NCI-H146 (cell line): ENCODE data around the gene MICAL3.

Experiments used
- DNase-seq: peaks from one replicate; lab custom pipeline; 2025; lab: John Stamatoyannopoulos, UW

The MICAL3 gene

GRCh38 chr22:17794726-17795542 is 229.4 kb downstream of the MICAL3 start:
- no peak for DNase-seq

GRCh38 chr22:17792854-17793434 is 231.4 kb downstream of the MICAL3 start:
- DNase-seq: no peak

GRCh38 chr22:17792299-17792698 is 232.1 kb downstream of the MICAL3 start:
- DNase-seq: no peak

GRCh38 chr22:17791196-17791595 is 233.2 kb downstream of the MICAL3 start:
- DNase-seq: no peak

GRCh38 chr22:17789379-17790200 is 234.8 kb downstream of the MICAL3 start:
- no peak for DNase-seq

- DNase-seq: no peak
Measured at GRCh38 chr22:17788528-17789378, 235.6 kb downstream of the MICAL3 start.

- no peak for DNase-seq
Measured at GRCh38 chr22:17787716-17788330, 236.5 kb downstream of the MICAL3 start.

- DNase-seq: no peak
Measured at GRCh38 chr22:17787241-17787640, 237.1 kb downstream of the MICAL3 start.

GRCh38 chr22:17786435-17787161 is 237.8 kb downstream of the MICAL3 start:
- DNase-seq: peak; percentile 79

- DNase-seq: peak; percentile 24
Measured at GRCh38 chr22:17785185-17786184, 238.9 kb downstream of the MICAL3 start.

- no peak for DNase-seq
Measured at GRCh38 chr22:17784776-17785175, 239.6 kb downstream of the MICAL3 start.

- DNase-seq: no peak
Measured at GRCh38 chr22:17783773-17784480, 240.4 kb downstream of the MICAL3 start.

GRCh38 chr22:17783312-17783711 is 241.0 kb downstream of the MICAL3 start:
- no peak for DNase-seq

GRCh38 chr22:17782621-17783020 is 241.7 kb downstream of the MICAL3 start:
- no peak for DNase-seq

- DNase-seq: no peak
Measured at GRCh38 chr22:17782158-17782557, 242.2 kb downstream of the MICAL3 start.

GRCh38 chr22:17781319-17782031 is 242.9 kb downstream of the MICAL3 start:
- DNase-seq: no peak

GRCh38 chr22:17780741-17781318 is 243.5 kb downstream of the MICAL3 start:
- DNase-seq: no peak
